GM19395 (cell line): ENCODE data around the gene IDUA.
"Not testable (repeated sequence)": the region's sequence is repeated elsewhere in the genome, so short reads cannot be mapped to it uniquely, and the experiment has no call there.

Source experiments
- ATAC-seq: cut with Tn5 transposase; IDR thresholded peaks from one replicate; pipeline ENCODE4 v1.9.1; 2021; ENCODE audit warnings: mild to moderate bottlenecking, moderate library complexity; ENCODE audit not compliant: unreplicated experiment

IDUA gene

DNA sequence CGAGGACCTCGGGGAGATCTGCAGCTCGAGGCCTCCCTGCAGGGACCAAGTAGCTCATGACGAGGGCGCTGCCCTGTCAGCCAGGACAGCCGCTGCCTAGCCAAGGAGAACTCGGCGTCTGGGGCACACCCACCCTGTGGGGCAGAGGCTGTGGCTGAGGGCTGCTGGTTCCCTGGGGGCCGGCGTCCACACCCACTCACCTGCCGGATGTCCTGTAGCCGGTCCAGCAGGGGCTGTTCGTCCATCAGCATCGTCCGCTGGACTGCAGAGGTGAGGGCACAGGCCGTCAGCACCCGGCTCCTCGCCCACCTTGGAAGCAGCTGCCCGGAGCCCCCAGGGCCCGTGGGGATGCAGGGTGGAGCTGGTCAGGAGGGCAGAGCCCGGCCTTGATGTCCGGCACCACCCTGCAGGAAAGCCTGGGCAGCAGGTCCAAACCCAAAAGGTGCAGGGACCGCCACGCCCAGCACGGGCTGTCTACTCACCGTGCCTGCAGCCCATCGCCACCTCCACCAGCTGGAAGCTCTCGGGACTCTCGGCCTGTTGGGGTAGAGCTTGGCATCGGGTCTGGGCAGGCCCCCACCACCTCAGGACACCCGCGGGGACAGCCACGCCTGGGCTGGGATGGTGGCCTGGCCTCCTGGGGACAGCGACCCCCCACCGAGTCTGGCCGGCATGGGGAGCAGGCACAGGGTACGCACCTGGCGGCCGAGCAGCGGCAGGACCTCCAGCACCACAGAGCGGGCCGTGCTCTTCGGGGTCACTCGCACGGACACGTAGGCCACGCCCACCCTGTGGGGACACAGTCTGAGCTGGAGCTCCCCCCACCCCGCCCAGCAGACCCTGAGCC is 20.4 kb upstream of the IDUA start:
- no peak for ATAC-seq

GRCh38 chr4:967113-968104 is 19.4 kb upstream of the IDUA start:
- no peak for ATAC-seq

GRCh38 chr4:968221-968620 is 18.6 kb upstream of the IDUA start:
- no peak for ATAC-seq

- ATAC-seq = no peak
Observed at GRCh38 chr4:968621-969394, 18.0 kb upstream of the IDUA start.

DNA sequence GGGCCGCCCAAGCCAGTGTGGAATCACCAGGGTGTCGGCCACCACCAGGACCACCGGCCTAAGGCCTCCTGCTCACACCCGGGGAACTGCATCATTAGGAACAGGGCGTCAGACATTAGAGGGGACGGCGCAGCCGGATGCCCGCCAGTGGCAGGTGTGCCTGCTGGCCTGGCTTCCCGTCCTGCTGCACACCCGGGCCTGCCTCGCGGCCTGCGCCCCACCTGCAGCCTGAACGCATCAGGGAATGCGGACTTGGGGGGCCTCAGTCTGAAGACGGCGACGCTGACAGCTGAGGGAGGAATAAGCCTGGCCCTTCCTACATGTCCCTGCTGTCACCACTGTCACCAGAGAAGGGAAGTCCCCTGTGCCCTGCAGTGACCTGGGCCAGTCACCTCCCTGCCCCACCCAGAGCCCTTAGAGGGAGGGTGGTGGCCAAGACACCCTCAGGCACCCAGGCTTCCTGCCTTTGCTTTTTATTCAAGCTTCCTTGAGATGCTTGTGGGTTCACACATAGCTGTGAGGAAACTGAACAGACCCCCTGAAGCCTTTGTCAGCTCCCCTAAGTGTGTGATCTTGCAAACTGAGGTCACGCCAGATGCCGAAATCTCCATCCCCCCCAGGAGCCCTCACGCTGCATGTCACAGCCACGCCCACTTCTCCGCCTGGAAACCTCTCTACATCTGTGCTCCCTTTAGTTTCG is 16.6 kb upstream of the IDUA start:
- no peak for ATAC-seq

- no peak for ATAC-seq
Observed at GRCh38 chr4:970854-971520, 15.9 kb upstream of the IDUA start.

DNA sequence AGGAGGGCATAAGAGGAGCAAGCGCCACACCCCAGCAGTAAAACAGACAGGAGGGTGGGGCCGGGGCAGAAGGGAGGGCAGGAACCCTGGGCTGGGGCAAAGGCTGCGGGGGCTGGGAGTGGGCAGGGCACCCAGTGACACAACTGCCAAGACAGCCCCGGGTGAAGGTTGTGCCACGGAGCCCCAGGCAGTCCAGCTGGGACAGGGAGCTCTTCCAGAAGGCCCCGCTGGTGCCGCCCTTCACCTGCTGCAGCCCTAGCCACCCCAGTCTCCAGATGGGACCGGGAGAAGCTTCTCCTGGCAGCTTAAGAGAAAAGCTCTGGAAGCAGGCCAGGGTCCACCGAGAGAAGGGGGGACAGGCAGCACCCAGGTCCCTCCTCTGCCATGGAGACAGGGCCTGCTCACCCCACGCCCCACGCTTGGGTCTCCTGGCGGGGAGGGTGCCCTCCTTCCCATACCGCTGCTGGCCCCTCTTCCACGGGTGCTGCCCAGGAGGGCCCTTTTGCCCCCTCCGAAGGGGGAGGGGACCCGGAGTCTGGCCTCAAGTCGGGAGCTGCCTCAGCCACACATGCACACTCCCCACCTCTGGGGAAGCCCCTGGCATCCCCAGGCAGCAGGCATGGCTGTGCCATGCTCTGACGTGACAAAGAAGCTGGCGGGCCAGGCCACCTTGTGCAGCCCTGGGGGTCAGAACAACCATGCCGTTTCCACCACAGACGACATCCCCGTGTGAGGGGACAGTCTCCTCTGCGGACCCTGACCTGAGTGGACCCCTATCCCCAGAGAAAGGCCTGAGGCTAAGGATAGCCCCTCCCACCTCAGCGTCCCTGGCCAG is 15.0 kb upstream of the IDUA start:
- no peak for ATAC-seq

- peak; percentile 57 for ATAC-seq
Observed at GRCh38 chr4:972651-973424, 14.0 kb upstream of the IDUA start.

DNA sequence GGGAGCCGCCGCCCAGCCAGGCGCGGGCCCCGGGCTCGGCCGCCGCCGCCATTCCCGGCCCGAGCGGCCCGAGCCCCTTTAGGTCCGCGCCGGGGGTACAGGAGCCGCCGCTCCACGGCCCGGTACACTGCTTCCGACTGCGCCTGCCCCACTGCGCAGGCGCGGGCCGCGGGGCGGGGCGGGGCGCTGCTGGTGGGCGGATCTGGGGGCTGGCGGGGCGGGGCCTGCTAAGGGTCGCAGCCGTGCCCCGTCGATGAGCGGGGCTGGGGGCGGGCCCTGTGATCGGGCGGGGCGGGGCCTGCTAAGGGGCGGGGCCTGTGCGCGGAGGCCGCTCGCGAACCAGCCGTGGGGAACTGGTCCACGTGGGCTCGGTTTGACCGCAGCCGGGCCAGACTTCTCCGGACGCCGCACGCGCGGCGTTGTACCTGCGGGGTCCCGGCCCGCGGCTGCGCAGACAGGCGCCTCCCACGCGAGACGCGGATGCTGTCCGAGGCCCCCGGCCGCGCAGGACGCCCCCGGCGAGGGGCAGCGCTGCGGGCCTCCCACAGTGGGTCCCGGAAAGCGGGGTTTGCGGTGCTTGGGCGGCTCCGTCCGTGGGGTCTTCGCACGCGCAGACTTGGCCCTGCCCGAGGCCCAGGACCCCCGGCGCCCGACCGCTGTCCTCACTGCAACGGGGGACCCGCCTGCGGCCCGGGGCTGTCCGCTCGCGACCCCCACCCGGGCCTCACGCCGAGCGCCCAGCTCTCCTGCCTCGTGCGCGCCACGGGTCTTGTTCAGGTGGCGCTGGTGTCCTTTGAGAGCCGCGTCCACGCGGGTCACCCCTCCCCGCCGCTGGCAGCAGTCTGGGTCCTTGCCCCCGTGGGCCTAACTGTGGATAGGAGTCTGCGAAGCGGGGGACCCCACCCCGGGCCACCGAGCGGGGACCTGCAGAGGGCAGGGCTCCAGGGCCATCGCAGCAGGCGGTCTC is 13.1 kb upstream of the IDUA start, which contains the start of gene DGKQ:
Gene DGKQ (minus strand): TSS at position 139 of the 967 bp plus-strand sequence. CDS start 87 bp downstream, at position 52.
- ATAC-seq = peak; percentile 61

DNA sequence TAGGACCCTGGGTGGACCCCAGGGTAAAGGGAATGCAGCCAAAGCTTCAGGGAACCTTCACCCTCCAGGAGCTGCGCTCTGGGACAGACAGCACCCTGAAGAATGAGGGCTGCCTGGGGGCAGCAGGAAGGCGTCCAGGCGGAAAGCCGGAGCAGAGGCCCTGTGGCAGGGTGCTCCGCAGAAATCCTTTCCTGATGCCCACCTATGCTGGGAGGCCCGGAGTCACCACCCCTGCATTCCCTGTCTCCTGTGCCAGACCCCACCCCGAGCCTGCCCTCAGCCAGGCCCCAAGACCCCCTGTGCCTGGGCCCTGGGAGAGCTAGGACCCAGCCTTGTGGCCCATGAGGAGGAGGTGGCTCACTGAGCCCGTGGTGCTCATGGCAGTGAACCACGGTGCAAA is 12.2 kb upstream of the IDUA start:
- ATAC-seq = no peak

GRCh38 chr4:976016-976415 is 10.8 kb upstream of the IDUA start:
- ATAC-seq = not testable (repeated sequence)

DNA sequence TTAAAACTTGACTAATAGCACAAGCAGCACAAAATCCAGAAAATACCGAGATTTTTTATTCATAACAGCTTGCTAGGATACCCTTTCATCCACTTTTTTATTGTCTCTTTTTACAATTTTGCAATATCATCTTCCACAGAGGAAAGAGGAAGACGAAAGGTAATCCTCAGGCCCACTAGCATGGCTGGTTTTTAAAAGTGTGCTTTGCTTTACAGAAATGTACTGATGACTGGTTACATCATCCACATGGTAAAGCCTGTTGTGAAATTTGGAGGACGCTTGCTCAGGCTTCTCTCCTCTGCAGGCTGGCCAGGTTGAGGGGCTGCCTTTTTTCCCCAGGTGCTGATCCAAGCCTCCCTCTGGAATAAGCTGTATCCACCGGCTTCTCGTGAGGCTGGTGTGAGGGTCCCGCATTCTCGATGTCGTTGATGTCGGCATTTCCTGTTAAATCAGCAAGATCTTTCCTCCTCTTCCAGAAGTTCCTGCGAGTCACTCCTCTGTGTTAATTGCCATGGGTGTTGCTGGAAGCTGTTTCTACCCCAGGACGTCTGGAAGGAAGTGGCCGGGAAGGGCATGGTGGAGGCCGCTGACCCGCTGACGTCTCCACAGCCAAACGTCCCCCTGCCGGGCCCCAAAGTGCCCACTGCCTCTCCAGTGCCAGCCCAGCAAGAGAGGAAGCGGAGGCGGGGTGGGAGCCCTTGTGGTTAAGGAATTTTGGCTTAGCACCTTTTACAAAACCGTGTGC is 7.7 kb upstream of the IDUA start:
- no peak for ATAC-seq

DNA sequence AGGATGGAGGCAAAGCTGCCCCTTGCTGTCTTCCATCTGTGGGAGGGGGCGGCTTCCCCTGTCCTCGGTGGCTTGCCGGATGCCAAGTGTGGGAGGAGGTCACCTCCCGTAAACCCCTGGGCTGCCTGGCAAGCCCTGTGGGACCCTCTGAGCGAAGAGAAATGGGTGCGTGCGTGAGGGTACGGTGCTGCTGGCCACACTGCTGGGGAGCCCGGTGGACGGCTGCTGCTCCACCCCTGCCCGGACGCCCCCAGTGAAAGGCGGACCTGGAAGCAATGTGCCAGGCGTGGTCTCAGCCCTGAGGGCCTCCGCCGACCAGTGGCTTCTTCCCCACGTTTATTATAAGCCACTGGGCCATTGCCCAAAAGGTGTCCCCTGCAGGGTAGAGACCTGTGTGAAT is 4.6 kb upstream of the IDUA start:
- no peak for ATAC-seq

- no peak for ATAC-seq
Observed at GRCh38 chr4:982814-983213, 4.0 kb upstream of the IDUA start.

DNA sequence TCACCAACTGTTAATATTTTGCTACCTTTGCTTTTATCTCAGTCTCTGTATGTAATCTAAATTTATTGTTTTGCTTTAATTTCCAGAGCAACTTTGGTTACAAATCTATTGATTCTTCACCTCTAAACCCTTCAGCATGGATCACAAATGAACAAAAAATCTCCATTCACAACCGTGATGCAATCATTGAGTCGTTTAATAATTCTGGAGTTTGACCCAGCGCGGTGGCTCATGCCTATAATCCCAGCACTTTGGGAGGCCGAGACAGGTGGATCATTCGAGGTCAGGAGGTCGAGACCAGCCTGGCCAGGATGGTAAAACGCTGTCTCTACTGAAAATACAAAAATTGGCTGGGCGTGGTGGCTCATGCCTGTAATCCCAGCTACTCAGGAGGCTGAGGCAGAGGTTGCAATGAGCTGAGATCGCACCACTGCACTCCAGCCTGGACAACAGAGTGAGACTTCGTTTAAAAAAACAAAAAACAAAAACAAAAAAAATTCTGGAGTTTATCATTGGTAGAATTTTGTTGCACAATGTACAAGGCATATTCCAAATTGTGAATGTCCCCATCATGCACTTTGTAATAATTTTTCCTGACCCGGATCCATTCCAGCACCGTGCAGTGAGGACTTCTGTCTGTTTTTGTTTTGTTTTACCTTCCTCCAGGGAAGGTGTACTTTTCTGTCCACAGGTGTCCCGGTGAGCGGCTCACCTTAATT is 2.3 kb upstream of the IDUA start:
- ATAC-seq = no peak
